H9 (cell line): ENCODE data around the gene HOXC6. TPM values are rescaled to one million over a fixed set of nuclear protein-coding genes. Genes with fewer than 3 reads are reported as not detected.
A peak's percentile ranks its signal among the peaks of the same experiment; 100 is the strongest.

Experiments used
- DNase-seq: peaks from one replicate; pipeline ENCODE4 v3.0.0-alpha.2; 2017
- H2AFZ ChIP-seq: one replicate; pipeline ENCODE4 v1.6.1; 2013; ENCODE audit warnings: mild to moderate bottlenecking, low read length, control low read depth, moderate library complexity
- H2AK5ac ChIP-seq: 2 replicates; pipeline ENCODE4 v1.6.1; 2013; ENCODE audit warnings: low read length, control low read depth, mixed read lengths; ENCODE audit not compliant: insufficient read length
- H2BK120ac ChIP-seq: one replicate; pipeline ENCODE4 v1.6.1; 2013; ENCODE audit warnings: low read depth, mild to moderate bottlenecking, low read length, control low read depth, inconsistent platforms; ENCODE audit not compliant: poor library complexity, severe bottlenecking
- H2BK12ac ChIP-seq: 2 replicates; pipeline ENCODE4 v1.6.1; 2013; ENCODE audit warnings: low read length, control low read depth, mixed read lengths, low read depth; ENCODE audit not compliant: insufficient read length
- H2BK15ac ChIP-seq: 2 replicates; pipeline ENCODE4 v1.6.1; 2013; ENCODE audit warnings: low read depth, low read length, control low read depth
- H2BK20ac ChIP-seq: one replicate; pipeline ENCODE4 v1.6.1; 2013; ENCODE audit warnings: low read depth, mild to moderate bottlenecking, low read length, control low read depth, inconsistent platforms; ENCODE audit not compliant: poor library complexity, severe bottlenecking
- H2BK5ac ChIP-seq: 2 replicates; pipeline ENCODE4 v1.6.1; 2013; ENCODE audit warnings: low read length, control low read depth, mixed read lengths; ENCODE audit not compliant: insufficient read length
- H3K14ac ChIP-seq: 2 replicates; pipeline ENCODE4 v1.6.1; 2013; ENCODE audit warnings: low read length, control low read depth; ENCODE audit not compliant: insufficient read depth
- H3K18ac ChIP-seq: 2 replicates; pipeline ENCODE4 v1.6.1; 2013; ENCODE audit warnings: low read depth, mild to moderate bottlenecking, mixed read lengths, low read length, control low read depth; ENCODE audit not compliant: insufficient read length
- H3K23ac ChIP-seq: 2 replicates; pipeline ENCODE4 v1.6.1; 2013; ENCODE audit warnings: low read length, control low read depth, mixed read lengths, low read depth; ENCODE audit not compliant: insufficient read length
- H3K23me2 ChIP-seq: 2 replicates; pipeline ENCODE4 v1.6.1; 2013; ENCODE audit warnings: low read depth, mild to moderate bottlenecking, mixed read lengths, low read length, control low read depth; ENCODE audit not compliant: insufficient read length, poor library complexity, severe bottlenecking
- H3K27ac ChIP-seq: 2 replicates; pipeline ENCODE4 v1.5.1; 2013; ENCODE audit warnings: low read length, control low read depth, mixed read lengths, low read depth; ENCODE audit not compliant: insufficient read length
- H3K27me3 ChIP-seq: 2 replicates; pipeline ENCODE4 v1.6.1; 2013; ENCODE audit warnings: low read length, control low read depth, inconsistent platforms; ENCODE audit not compliant: insufficient read depth
- H3K4ac ChIP-seq: 2 replicates; pipeline ENCODE4 v1.6.1; 2013; ENCODE audit warnings: low read depth, mild to moderate bottlenecking, control low read depth, inconsistent platforms, low read length, moderate library complexity
- H3K4me1 ChIP-seq: 2 replicates; pipeline ENCODE4 v1.6.1; 2013; ENCODE audit warnings: low read length, control low read depth, inconsistent platforms; ENCODE audit not compliant: insufficient read depth
- H3K4me2 ChIP-seq: 2 replicates; pipeline ENCODE4 v1.6.1; 2013; ENCODE audit warnings: low read length, control low read depth, mixed read lengths; ENCODE audit not compliant: insufficient read length, insufficient read depth
- H3K56ac ChIP-seq: 2 replicates; pipeline ENCODE4 v1.6.1; 2013; ENCODE audit warnings: low read depth, mild to moderate bottlenecking, mixed read lengths, low read length, control low read depth; ENCODE audit not compliant: insufficient read length
- H3K79me1 ChIP-seq: 2 replicates; pipeline ENCODE4 v1.6.1; 2013; ENCODE audit warnings: low read depth, mild to moderate bottlenecking, moderate library complexity, low read length, control low read depth, inconsistent platforms; ENCODE audit not compliant: insufficient read depth, poor library complexity, severe bottlenecking
- H3K79me2 ChIP-seq: 2 replicates; pipeline ENCODE4 v1.6.1; 2013; ENCODE audit warnings: low read length, control low read depth, inconsistent platforms; ENCODE audit not compliant: insufficient read depth
- H3K9ac ChIP-seq: 2 replicates; pipeline ENCODE4 v1.6.1; 2013; ENCODE audit warnings: low read length, control low read depth, mixed read lengths; ENCODE audit not compliant: insufficient read length; ENCODE audit errors: extremely low read depth
- H3K9me3 ChIP-seq: one replicate; pipeline ENCODE4 v1.6.1; 2013; ENCODE audit warnings: low read depth, low read length, inconsistent platforms; ENCODE audit not compliant: control insufficient read depth
- H3T11ph ChIP-seq: one replicate; pipeline ENCODE4 v1.6.1; 2013; ENCODE audit warnings: mild to moderate bottlenecking, low read length, control low read depth, inconsistent platforms
- H4K20me1 ChIP-seq: one replicate; pipeline ENCODE4 v1.6.1; 2013; ENCODE audit not compliant: control insufficient read depth, insufficient read length, insufficient read depth
- H4K5ac ChIP-seq: 2 replicates; pipeline ENCODE4 v1.6.1; 2013; ENCODE audit warnings: low read depth, mild to moderate bottlenecking, mixed read lengths, low read length, control low read depth; ENCODE audit not compliant: insufficient read length
- H4K8ac ChIP-seq: replicated peaks from 2 replicates; pipeline ENCODE4 v1.6.1; 2013; ENCODE audit warnings: low read length, control low read depth, mixed read lengths, low read depth; ENCODE audit not compliant: insufficient read length
- H4K91ac ChIP-seq: 2 replicates; pipeline ENCODE4 v1.6.1; 2013; ENCODE audit warnings: low read depth, mild to moderate bottlenecking, moderate library complexity, mixed read lengths, low read length, control low read depth; ENCODE audit not compliant: insufficient read length
- H3K27ac Mint-ChIP-seq, 3 experiments: 2 replicates in 2 of 3; 3 replicates in 1 of 3; pipeline ENCODE4 v1.8.0; 2020 to 2021; ENCODE audit warnings: mixed read lengths in 3 of 3, mild to moderate bottlenecking in 1 of 3, moderate library complexity in 1 of 3
- H3K27me3 Mint-ChIP-seq: 2 replicates; pipeline ENCODE4 v1.8.0; 2021; ENCODE audit warnings: low read depth, mild to moderate bottlenecking, moderate library complexity, mixed read lengths
- H3K36me3 Mint-ChIP-seq, 3 experiments: 2 replicates in 2 of 3; 3 replicates in 1 of 3; pipeline ENCODE4 v1.8.0; 2020 to 2021; ENCODE audit warnings: low read depth in 3 of 3, mixed read lengths in 3 of 3; ENCODE audit not compliant: insufficient read depth in 1 of 3
- H3K4me1 Mint-ChIP-seq, 2 experiments: 2 replicates each; pipeline ENCODE4 v1.8.0; 2020; ENCODE audit warnings: mixed read lengths in 2 of 2
- H3K4me3 Mint-ChIP-seq, 2 experiments: 2 replicates in 1 of 2; 3 replicates in 1 of 2; pipeline ENCODE4 v1.8.0; 2020 to 2021; ENCODE audit warnings: mild to moderate bottlenecking in 2 of 2, mixed read lengths in 2 of 2, moderate library complexity in 1 of 2
- H3K9me3 Mint-ChIP-seq, 2 experiments: 2 replicates in 1 of 2; 3 replicates in 1 of 2; pipeline ENCODE4 v1.8.0; 2020; ENCODE audit warnings: mild to moderate bottlenecking in 2 of 2, mixed read lengths in 2 of 2, moderate library complexity in 1 of 2
- CTCF ChIP-seq: fragments of 200-600 bp; sonication (generic); conservative IDR thresholded peaks from 3 replicates; pipeline ENCODE4 v1.8.0; 2021; ENCODE audit warnings: antibody characterized with exemption, mild to moderate bottlenecking
- WGBS: extraction: QIAGEN DNeasy Blood & Tissue Kit; methylation state at CpG from one replicate; pipeline ENCODE4 v1.1.7; 2013; ENCODE audit warnings: missing lambda C conversion rate, low lambda C conversion rate, mixed read lengths; ENCODE audit not compliant: insufficient read length; ENCODE audit errors: extremely low coverage; 5-methylcytosine and 5-hydroxymethylcytosine counted together
- total RNA-seq: library from RNA; stranded (reverse); gene quantifications from 2 replicates; pipeline ENCODE4 v1.2.1, GENCODE V29; 2021

Gene HOXC6
- total RNA-seq, 1 experiment from 2014 or later = not detected

GRCh38 chr12:54075409-54075808 is 47.2 kb downstream of the HOXC6 start:
- Histone ChIP-seq H3K4me1 (peaks cover 3% of the 10 kb centered on the region; the same call in 1 of the 2 replicates), H3K23me2 (no peaks in the 10 kb centered on the region), H2BK5ac (no peak overlapping the region), H3K79me2 (no peaks in the 10 kb centered on the region), H4K8ac (no peak overlapping the region), H3K79me1 (no peaks in the 10 kb centered on the region), H3K56ac (no peak overlapping the region), H4K20me1 (no peaks in the 10 kb centered on the region), H2AK5ac (no peak overlapping the region), H4K91ac (no peak overlapping the region), H3T11ph (no peak overlapping the region), H4K5ac (no peak overlapping the region), H3K9me3 (no peaks in the 10 kb centered on the region), H3K4me2 (peak overlapping the region; percentile 42), H2AFZ (no peak overlapping the region), H2BK15ac (no peak overlapping the region), H3K27me3 (peaks cover 36% of the 10 kb centered on the region), H3K27ac (no peak overlapping the region), H3K4ac (no peak overlapping the region), H3K18ac (no peak overlapping the region), H2BK120ac (no peak overlapping the region), H2BK12ac (no peak overlapping the region), H2BK20ac (no peak overlapping the region), H3K14ac (no peak overlapping the region), H3K9ac (no peak overlapping the region), H3K23ac (no peak overlapping the region)
- DNase-seq = peak; percentile 39
- TF ChIP-seq CTCF = no peak
- H3K27ac Mint-ChIP-seq = peak overlapping the region in 1 of 3 experiments; percentile 48; a peak in 3 of 7 replicates
- no CpG with 5 or more reads among the region's 6 CpGs for WGBS
- H3K36me3 Mint-ChIP-seq = peaks cover 0 to 3% (median 0%) of the 10 kb centered on the region in 3 experiments; a peak in 2 of 7 replicates
- H3K4me1 Mint-ChIP-seq = peaks cover 34 to 44% of the 10 kb centered on the region in 2 experiments
- H3K9me3 Mint-ChIP-seq = peaks cover 2 to 8% of the 10 kb centered on the region in 2 experiments; a peak in 3 of 5 replicates
- H3K27me3 Mint-ChIP-seq = peaks cover 93% of the 10 kb centered on the region
- no peak overlapping the region; a peak in 2 of 5 replicates for H3K4me3 Mint-ChIP-seq
